Uterus (tissue), 4 donors: Measurements from ENCODE around the gene DDAH2. TPM values are rescaled to one million over a fixed set of nuclear protein-coding genes. Genes with fewer than 3 reads are reported as not detected.
"Not testable (repeated sequence)": the region's sequence is repeated elsewhere in the genome, so short reads cannot be mapped to it uniquely, and the experiment has no call there.

Experiments
- DNase-seq, 2 donors: peaks; one replicate each; pipeline ENCODE4 v3.0.0-alpha.2; 2019 to 2020
- H3K27ac ChIP-seq, 2 donors: fragments of 200-600 bp; sonication (generic); 1 replicate in 1 of 2; 2 replicates in 1 of 2; pipeline ENCODE4 v1.5.1; 2016 to 2018
- H3K27me3 ChIP-seq, 2 donors: fragments of 200-600 bp; sonication (generic); one replicate each; pipeline ENCODE4 v1.5.1; 2018 to 2019; ENCODE audit warnings: control low read depth in 1 of 2
- H3K36me3 ChIP-seq, 2 donors: fragments of 200-600 bp; sonication (generic); one replicate each; pipeline ENCODE4 v1.5.1; 2019; ENCODE audit warnings: control low read depth in 1 of 2
- H3K4me1 ChIP-seq, 2 donors: fragments of 200-600 bp; sonication (generic); one replicate each; pipeline ENCODE4 v1.5.1; 2018 to 2019; ENCODE audit warnings: control low read depth in 1 of 2
- H3K4me3 ChIP-seq, 2 donors: fragments of 200-600 bp; sonication (generic); 1 replicate in 1 of 2; 2 replicates in 1 of 2; pipeline ENCODE4 v1.5.1; 2018 to 2019; ENCODE audit warnings: mild to moderate bottlenecking in 1 of 2
- H3K9me3 ChIP-seq, 2 donors: fragments of 200-600 bp; sonication (generic); one replicate each; pipeline ENCODE4 v1.5.1; 2019; ENCODE audit warnings: control low read depth in 1 of 2
- POLR2A ChIP-seq, 2 donors: fragments of 450-650 bp; IDR thresholded peaks; one replicate each; pipeline ENCODE4 v1.6.1; 2016; ENCODE audit warnings: antibody characterized with exemption in 2 of 2, mild to moderate bottlenecking in 1 of 2, moderate library complexity in 1 of 2
- intact Hi-C: fragments of 100-400 bp; cut with DNase I; formaldehyde crosslinking; loops from one replicate; pipeline ENCODE4 v1.15.1; 2023; ENCODE audit warnings: low total_unique reads
- total RNA-seq, 4 donors: library from RNA; depleted of rRNA in 3 of 4; stranded (reverse); fragments of >200 nt in 3 of 4; gene quantifications; one replicate each; pipeline versions ENCODE4 v1.1.0 to v1.2.4, GENCODE V29; 2014 to 2023
- TF ChIP-seq, protein P1 (sequence below), 4 experiments: fragments of 200-600 bp in 2 of 4; fragments of 450-650 bp in 2 of 4; sonication (generic) in 2 of 4; IDR thresholded peaks; one replicate each; pipeline ENCODE4 v1.5.1; 2016 to 2019; ENCODE audit warnings: antibody characterized with exemption in 4 of 4, mild to moderate bottlenecking in 2 of 4, moderate library complexity in 1 of 4
- donor health status: DM: yes; HTN: yes; CAD: no.

Gene DDAH2
- total RNA-seq, 4 donors from 2014 or later = 97.6 to 240 (median 158) TPM

GRCh38 chr6:31710523-31711219 is 18.4 kb downstream of the DDAH2 start:
- no peak overlapping the region for H3K4me3 ChIP-seq
- H3K27ac ChIP-seq = no peak overlapping the region
- H3K9me3 ChIP-seq = no peaks in the 10 kb centered on the region
- no peaks in the 10 kb centered on the region for H3K36me3 ChIP-seq
- TF ChIP-seq, protein P1, sequence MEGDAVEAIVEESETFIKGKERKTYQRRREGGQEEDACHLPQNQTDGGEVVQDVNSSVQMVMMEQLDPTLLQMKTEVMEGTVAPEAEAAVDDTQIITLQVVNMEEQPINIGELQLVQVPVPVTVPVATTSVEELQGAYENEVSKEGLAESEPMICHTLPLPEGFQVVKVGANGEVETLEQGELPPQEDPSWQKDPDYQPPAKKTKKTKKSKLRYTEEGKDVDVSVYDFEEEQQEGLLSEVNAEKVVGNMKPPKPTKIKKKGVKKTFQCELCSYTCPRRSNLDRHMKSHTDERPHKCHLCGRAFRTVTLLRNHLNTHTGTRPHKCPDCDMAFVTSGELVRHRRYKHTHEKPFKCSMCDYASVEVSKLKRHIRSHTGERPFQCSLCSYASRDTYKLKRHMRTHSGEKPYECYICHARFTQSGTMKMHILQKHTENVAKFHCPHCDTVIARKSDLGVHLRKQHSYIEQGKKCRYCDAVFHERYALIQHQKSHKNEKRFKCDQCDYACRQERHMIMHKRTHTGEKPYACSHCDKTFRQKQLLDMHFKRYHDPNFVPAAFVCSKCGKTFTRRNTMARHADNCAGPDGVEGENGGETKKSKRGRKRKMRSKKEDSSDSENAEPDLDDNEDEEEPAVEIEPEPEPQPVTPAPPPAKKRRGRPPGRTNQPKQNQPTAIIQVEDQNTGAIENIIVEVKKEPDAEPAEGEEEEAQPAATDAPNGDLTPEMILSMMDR (IDR thresholded peaks at IDR 0.05) = no peak
- no peak for TF ChIP-seq POLR2A (IDR thresholded peaks at IDR 0.05)
- intact Hi-C loops = no loop called here
- no peaks in the 10 kb centered on the region for H3K27me3 ChIP-seq
- no peak for DNase-seq
- no peaks in the 10 kb centered on the region for H3K4me1 ChIP-seq

- H3K4me3 ChIP-seq, H3K27ac ChIP-seq, H3K27me3 ChIP-seq, H3K36me3 ChIP-seq, H3K9me3 ChIP-seq, H3K4me1 ChIP-seq, DNase-seq, intact Hi-C loops: not testable (repeated sequence)
These were observed 19.9 kb downstream of the DDAH2 start for GRCh38 chr6:31709157-31709556.

DNA sequence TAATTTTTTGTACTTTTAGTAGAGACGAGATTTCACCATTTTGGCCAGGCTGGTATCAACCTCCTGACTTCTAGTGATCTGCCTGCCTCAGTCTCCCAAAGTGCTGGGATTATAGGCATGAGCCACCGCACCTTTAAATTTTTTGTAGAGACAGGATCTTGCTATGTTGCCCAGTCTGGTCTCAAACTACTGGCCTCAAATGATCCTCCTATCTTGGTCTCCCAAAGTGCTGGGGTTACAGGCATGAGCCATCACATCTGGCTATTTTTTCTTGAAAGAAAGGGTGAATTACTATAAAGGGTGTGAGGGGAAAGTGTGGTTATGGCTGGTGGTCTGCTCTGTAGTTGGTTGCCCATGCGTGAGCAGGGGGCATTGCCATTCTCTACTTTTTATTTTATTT is 20.9 kb downstream of the DDAH2 start:
- H3K9me3 ChIP-seq = no peaks in the 10 kb centered on the region
- H3K4me3 ChIP-seq = no peak overlapping the region
- H3K4me1 ChIP-seq = no peaks in the 10 kb centered on the region
- DNase-seq = no peak
- intact Hi-C loops = no loop called here
- H3K36me3 ChIP-seq = no peaks in the 10 kb centered on the region
- no peak for TF ChIP-seq POLR2A (IDR thresholded peaks at IDR 0.05)
- TF ChIP-seq, protein P1 (IDR thresholded peaks at IDR 0.05) = no peak
- no peak overlapping the region for H3K27ac ChIP-seq
- no peaks in the 10 kb centered on the region for H3K27me3 ChIP-seq

GRCh38 chr6:31707701-31708100 is 21.4 kb downstream of the DDAH2 start:
- Histone ChIP-seq H3K36me3 (no peaks in the 10 kb centered on the region), H3K27ac (no peak overlapping the region), H3K4me1 (no peaks in the 10 kb centered on the region), H3K27me3 (no peaks in the 10 kb centered on the region), H3K4me3 (no peak overlapping the region), H3K9me3 (no peaks in the 10 kb centered on the region)
- no peak for DNase-seq
- intact Hi-C loops = no loop called here
- TF ChIP-seq POLR2A (IDR thresholded peaks at IDR 0.05) = no peak

GRCh38 chr6:31706599-31706998 is 22.5 kb downstream of the DDAH2 start, which contains the start of gene LY6G6F:
TSS of gene LY6G6F (plus strand) at chr6:31706866. CDS start at chr6:31706907, 41 bp downstream.
- TF ChIP-seq, protein P1 (IDR thresholded peaks at IDR 0.05) = no peak
- TF ChIP-seq POLR2A (IDR thresholded peaks at IDR 0.05) = no peak
- no peaks in the 10 kb centered on the region for H3K9me3 ChIP-seq
- no peak within 1 kb of the TSS for H3K27ac ChIP-seq
- H3K4me1 ChIP-seq = peaks cover 5 to 6% of the 10 kb centered on the region in 2 donors
- DNase-seq = no peak
- intact Hi-C loops = no loop called here
- no peak within 1 kb of the TSS for H3K4me3 ChIP-seq
- H3K27me3 ChIP-seq = no peaks in the 10 kb centered on the region
- H3K36me3 ChIP-seq = no peaks in the 10 kb centered on the region

DNA sequence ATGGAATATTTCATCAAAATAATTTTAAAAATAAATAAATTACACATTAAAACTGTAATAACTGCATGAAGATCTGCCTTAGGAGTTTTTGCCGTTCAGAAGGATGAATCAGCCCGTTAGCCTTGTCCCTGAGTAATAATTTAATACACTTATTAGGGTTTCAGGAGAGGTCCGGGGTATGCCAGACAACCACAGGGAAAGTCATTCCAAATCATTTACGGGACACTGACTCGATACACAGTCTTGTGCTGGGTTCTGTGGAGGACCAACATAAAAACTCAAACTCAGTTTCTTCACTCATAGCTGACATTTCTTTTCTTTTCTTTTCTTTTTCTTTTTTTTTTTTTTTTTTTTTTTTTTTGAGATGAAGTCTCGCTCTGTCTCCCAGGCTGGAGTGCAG is 23.2 kb downstream of the DDAH2 start:
- no peak for DNase-seq
- intact Hi-C loops = no loop called here
- Histone ChIP-seq H3K27me3 (no peaks in the 10 kb centered on the region), H3K9me3 (no peaks in the 10 kb centered on the region), H3K4me3 (no peak overlapping the region), H3K4me1 (peaks cover 7 to 9% of the 10 kb centered on the region in 2 donors), H3K27ac (no peak overlapping the region), H3K36me3 (no peaks in the 10 kb centered on the region)
- TF ChIP-seq POLR2A (IDR thresholded peaks at IDR 0.05) = no peak
- TF ChIP-seq, protein P1 (IDR thresholded peaks at IDR 0.05) = no peak
